NCI-H2196 treated with DMSO at 0.1 percent for 48 hours (cell line): ENCODE measurements around the gene PTPN1.
"Not testable (repeated sequence)": the region's sequence is repeated elsewhere in the genome, so short reads cannot be mapped to it uniquely, and the experiment has no call there.

Source experiments
- DNase-seq: peaks from one replicate; lab custom pipeline; 2025; ENCODE audit not compliant: unreplicated experiment; lab: John Stamatoyannopoulos, UW

The PTPN1 gene

DNA sequence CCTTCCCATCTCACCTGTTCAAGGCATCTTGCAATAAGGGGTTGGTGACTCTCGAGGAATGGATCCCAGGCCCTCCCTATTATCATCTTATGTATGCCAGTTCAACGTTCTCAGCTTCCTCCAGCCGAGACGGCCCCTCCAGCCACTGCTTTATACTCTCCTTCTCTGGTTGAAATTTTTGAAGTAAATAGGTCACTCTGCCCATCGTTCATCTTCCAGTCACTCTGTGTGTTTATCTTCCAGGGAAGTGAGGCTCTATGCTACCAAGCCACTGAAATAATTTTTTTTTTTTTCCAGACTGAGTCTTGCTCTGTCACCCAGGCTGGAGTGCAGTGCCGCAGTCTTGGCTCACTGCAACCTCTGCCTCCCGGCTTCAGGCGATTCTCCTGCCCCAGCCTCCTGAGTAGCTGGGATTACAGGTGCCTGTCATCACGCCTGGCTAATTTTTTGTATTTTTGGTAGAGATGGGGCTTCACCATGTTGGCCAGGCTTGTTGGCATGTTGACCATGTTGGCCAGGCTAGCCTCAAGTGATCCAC, 17.0 kb downstream of the PTPN1 start:
- DNase-seq, result no peak

DNA sequence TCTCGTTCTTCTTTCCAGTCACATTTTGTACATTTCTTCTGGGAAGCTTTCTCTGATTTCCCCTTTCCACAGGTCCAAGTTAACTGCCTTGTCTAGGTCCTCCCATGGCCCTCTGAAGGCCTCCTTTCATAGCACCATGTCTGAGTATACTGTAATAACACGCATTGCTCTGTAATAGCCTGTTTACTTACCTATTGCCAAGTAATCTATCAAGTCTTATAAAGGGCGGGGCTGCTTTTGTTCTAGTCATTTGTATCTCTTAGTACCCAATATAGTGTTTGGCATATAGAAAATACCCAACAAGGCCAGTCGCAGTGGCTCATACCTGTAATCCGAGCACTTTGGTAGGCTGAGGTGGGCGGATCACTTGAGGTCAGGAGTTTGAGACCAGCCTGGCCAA, 17.9 kb downstream of the PTPN1 start:
- DNase-seq, result no peak

DNA sequence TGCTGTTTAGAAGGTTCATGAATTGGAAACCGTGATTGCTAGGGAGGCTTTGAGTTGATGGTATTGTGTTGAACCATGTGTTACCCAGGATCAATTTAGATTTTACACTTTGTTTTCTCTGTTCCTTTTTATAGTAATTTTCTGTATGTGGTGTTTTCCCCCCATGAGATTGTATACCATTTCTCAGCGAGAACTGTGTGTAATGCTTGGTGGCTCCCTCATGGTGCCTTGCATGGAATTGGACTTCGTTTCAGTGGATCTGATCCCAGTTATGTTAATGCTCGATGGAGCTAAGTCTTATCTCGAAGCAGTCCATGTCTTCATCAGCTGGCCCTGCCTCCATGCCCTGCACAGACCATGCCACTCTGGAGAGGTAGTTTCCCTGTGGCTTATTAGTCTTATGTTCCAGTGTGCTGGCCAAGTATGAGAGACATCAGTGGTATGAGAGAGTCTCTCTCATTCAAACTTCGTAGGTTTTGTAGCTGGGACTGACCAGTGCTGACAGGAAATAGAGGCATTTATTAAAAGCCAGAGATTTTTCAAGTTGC, 18.7 kb downstream of the PTPN1 start:
- DNase-seq, result no peak

GRCh38 chr20:50532221-50532620, 22.0 kb downstream of the PTPN1 start:
- DNase-seq, result no peak

DNA sequence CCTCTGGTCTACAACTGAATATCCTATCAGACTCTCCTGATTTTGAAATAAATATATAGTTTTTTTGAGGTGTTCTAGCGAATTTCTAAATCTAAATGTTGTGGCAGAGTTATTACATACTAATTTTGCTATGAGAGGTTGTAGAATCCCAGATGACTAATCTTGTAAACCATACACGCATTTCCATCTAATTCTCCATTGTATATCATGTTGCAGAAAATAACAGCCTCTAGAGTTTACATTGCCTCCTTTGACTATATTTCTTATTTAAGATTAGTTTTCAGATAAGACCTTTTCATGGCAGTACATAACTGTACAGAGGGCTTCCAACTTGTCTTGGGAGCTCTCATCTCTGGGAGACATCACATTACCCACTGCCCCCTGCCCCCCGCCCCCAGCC, 22.9 kb downstream of the PTPN1 start:
- no peak for DNase-seq

DNA sequence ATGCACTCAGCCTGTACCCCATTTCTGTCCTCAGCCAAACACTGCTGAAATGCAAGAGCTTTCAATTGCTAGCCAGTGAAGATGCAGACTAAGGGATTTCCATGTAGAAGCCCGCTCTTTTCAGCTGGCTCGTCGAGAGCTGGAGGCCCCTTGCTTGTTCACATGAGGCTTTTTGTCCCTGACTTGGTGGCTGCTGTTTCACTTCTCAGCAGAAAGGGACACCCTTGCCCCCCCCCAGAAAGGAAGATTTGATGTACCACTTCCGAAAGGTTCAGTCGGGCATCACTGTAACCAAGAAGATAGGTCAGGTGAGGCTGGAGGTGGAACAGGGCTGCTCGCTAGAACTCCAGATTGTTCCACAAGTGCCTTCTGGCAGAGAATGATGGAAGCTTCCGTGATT, 23.3 kb downstream of the PTPN1 start:
- DNase-seq, result no peak

GRCh38 chr20:50534567-50534966, 24.4 kb downstream of the PTPN1 start:
- no peak for DNase-seq

DNA sequence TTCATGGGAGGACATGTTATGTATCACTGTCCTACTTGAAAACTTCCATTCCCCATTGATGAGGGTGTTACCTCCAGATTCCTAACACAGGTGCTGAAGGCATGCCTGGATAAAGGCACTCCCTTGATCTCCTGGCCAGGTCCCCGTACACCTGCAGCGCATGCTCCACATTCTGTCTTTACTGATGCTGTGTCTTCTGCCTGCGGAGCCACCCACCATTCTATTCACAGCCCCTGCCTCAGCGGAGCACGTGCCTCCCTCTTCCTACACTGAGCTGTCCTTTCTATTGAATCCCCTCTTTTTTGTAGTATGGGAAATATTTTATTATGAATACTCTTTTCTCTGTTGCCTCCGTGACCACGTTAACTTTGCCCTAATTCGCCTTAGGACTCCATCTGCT, 25.0 kb downstream of the PTPN1 start:
- no peak for DNase-seq

GRCh38 chr20:50536333-50536732, 26.1 kb downstream of the PTPN1 start:
- no peak for DNase-seq

DNA sequence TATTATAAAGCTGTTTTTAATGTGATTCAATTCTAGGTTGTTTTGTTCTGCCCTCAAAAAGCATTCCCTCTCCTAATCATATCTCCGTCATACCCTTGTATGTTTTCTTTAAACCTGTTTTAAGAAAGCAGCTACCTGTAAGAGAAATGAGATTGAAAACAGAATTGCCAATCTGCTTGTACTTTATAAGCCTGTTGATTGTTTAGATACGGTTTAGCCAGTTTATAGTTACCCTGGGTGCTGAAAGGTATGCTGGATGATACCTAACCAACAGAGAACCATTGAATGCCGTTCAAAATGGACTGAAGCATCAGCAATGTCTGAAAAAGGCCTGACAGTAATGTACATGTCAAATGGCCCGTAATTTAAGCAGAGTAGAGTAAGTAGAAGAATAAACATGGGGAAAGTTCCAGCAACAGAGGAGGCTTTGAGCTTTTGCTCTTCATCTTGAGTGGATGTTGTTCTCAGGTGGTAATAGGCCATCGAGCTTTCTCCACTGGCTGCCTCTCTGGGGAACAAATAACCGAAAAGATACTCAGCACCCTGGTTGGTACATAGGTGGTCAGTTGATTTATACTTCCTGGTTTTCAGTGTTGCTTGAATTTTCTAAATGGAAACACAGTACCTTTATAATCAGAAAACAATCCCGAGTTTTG, 27.5 kb downstream of the PTPN1 start:
- no peak for DNase-seq

- DNase-seq, result no peak
Measured at GRCh38 chr20:50538276-50538675, 28.1 kb downstream of the PTPN1 start.

DNA sequence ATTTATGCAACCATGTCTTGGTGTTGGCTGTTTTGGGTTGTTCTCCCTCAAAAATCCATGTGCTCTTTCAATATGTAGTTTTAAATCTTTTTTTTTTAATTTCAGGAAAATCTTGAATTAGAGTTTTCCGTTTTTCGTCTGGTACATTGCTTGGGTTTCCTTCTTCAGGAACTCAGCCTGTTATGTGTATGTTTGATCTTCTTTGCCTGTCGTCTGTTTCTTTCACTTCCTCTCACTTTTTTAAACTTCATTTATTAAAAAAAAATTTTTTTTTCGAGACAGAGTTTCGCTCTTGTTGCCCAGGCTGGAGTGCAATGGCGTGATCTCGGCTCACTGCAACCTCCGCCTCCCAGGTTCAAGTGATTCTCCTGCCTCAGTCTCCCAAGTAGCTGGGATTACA, 29.6 kb downstream of the PTPN1 start:
- not testable (repeated sequence) for DNase-seq

GRCh38 chr20:50540620-50541605, 30.7 kb downstream of the PTPN1 start:
- no peak for DNase-seq

- no peak for DNase-seq
Measured at GRCh38 chr20:50541606-50542041, 31.4 kb downstream of the PTPN1 start.

DNA sequence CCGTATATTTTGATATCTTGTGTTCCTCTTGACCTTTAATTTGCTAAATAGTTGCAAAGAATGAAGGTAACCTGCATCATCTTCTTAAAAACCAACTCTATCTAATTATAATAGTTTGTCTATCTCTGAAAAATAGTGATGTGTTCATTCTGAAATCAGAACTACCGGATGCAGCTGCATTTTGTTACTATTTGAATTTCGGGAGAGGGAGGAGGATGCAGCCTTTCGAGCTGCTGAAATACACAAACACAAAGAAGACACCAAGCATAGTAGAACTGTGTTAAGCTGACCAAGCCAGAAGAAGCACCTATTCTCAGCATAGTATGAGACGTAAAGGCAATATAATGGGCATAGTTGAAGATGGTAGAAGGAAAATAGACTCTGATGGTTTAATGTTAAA, 33.1 kb downstream of the PTPN1 start:
- DNase-seq, result no peak

GRCh38 chr20:50545126-50545525, 34.9 kb downstream of the PTPN1 start:
- no peak for DNase-seq

GRCh38 chr20:50546729-50547314, 36.6 kb downstream of the PTPN1 start:
- no peak for DNase-seq

DNA sequence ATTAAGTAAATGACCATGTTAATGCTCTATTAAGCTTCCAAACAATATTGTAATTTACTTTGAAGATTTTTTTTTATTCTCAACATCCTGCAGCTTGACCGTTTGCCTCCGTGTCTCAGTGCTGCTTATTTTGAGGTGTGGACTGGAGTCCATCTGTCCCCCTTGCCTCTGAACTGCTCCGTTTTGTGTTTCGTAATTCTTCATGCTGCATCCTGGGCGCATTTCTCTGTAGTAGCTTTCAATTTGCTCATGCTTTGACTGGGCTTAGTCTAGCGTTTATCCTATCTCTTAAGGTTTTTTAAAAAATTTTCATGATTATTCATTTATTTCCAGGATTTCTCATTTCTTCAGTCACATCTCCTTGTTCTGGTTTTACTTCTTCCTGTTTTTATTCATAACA, 37.8 kb downstream of the PTPN1 start:
- DNase-seq, result no peak

DNA sequence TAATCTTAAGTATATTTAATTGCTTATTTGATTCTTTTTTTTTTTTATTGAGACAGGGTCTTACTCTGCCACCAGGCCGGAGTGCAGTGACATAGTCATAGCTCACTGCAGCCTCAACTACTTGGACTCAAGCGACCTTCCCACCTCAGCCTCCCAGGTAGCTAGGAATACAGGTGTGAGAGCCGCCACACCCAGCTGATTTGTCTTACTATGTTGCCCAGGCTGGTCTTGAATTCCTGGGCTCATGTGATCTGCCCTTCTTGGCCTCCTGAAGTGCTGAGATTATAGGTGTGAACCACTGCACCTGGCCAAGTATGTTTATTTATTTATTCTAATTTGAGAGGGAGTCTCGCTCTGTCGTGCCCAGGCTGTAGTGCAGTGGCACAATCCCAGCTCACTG, 38.2 kb downstream of the PTPN1 start:
- no peak for DNase-seq

- DNase-seq, result no peak
Measured at GRCh38 chr20:50550531-50550930, 40.3 kb downstream of the PTPN1 start.

DNA sequence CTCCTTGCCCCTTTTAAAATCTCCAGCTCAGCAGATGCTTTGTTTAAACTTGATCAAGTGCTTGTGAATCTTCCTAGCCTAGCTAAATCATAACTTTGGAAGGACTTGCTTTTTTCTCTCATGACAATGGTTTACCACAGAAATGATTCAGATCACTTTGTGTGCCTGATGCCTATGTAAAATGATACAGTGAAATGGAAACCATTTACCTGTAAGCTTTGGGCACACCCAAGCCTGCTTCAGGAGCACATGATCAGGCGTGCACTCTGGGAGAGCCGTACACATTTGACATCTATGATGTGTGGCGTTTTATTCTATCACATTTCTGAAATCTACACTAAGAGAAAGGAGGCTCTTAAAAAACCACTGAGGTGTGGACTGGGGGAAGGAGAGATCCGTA, 41.1 kb downstream of the PTPN1 start:
- peak; percentile 10 for DNase-seq
